Activated CD4-positive, alpha-beta T cell treated with anti-CD3 and anti-CD28 coated beads for 4 hours (primary cell): Measurements from ENCODE around the gene CCDC24.

Experiments
- DNase-seq, 2 donors: peaks; one replicate each; pipeline ENCODE4 v3.0.0-alpha.2; 2020

CCDC24 gene

GRCh38 chr1:44029260-44029910 lies 38.0 kb downstream of the CCDC24 start:
- DNase-seq, result no peak

- peak; percentile 87 to 91 for DNase-seq
Measured at GRCh38 chr1:44029911-44030604, 38.7 kb downstream of the CCDC24 start.

- peak; percentile 58 to 67 for DNase-seq
Measured at GRCh38 chr1:44030605-44031251, 39.3 kb downstream of the CCDC24 start.

GRCh38 chr1:44031252-44032169 lies 40.1 kb downstream of the CCDC24 start, which contains the start of gene SLC6A9:
Gene SLC6A9 (minus strand): TSS chr1:44031462. CDS start chr1:44024277, 7,185 bp downstream.
- peak; percentile 52 to 53 for DNase-seq

GRCh38 chr1:44032170-44032790 lies 40.9 kb downstream of the CCDC24 start:
- no peak for DNase-seq

- no peak for DNase-seq
Measured at GRCh38 chr1:44033041-44033575, 41.7 kb downstream of the CCDC24 start.

- DNase-seq, result no peak
Measured at GRCh38 chr1:44033756-44034155, 42.4 kb downstream of the CCDC24 start.

GRCh38 chr1:44034423-44034822 lies 43.0 kb downstream of the CCDC24 start:
- no peak for DNase-seq

GRCh38 chr1:44034976-44035716 lies 43.7 kb downstream of the CCDC24 start:
- no peak for DNase-seq

- no peak for DNase-seq
Measured at GRCh38 chr1:44035726-44036408, 44.5 kb downstream of the CCDC24 start.

GRCh38 chr1:44036409-44037139 lies 45.2 kb downstream of the CCDC24 start:
- DNase-seq, result peak; percentile 62 to 73

GRCh38 chr1:44037154-44037553 lies 45.8 kb downstream of the CCDC24 start:
- DNase-seq, result no peak

GRCh38 chr1:44038876-44039657 lies 47.7 kb downstream of the CCDC24 start:
- DNase-seq, result no peak

- DNase-seq, result no peak
Measured at GRCh38 chr1:44040418-44040817, 49.0 kb downstream of the CCDC24 start.

GRCh38 chr1:44040846-44041245 lies 49.4 kb downstream of the CCDC24 start:
- no peak for DNase-seq

GRCh38 chr1:44043176-44044070 lies 52.0 kb downstream of the CCDC24 start:
- DNase-seq, result no peak

- DNase-seq, result no peak
Measured at GRCh38 chr1:44044071-44044801, 52.8 kb downstream of the CCDC24 start.
